Panc1 (cell line): ENCODE data around the gene CCNA2. TPM values are rescaled to one million over a fixed set of nuclear protein-coding genes. Genes with fewer than 3 reads are reported as not detected.

ENCODE experiments used
- ATAC-seq: fragments of 200-7000 bp; cut with Tn5 transposase; 2 replicates; pipeline ENCODE4 v1.9.1; 2020; ENCODE audit warnings: mild to moderate bottlenecking, moderate library complexity
- BruUV-seq: library from RNA; stranded (reverse); fragments of 400-500 nt; replicated peaks from 2 replicates; lab custom pipeline; 2021; lab: Mats Ljungman, UMichigan
- CTCF ChIA-PET: fragments of 300-600 bp; sonication (Branson Sonifier 250); formaldehyde crosslinking; loops from one replicate; lab custom pipeline; 2022; ENCODE audit warnings: antibody characterized with exemption; lab: Charles Lee
- POLR2A ChIA-PET: fragments of 300-600 bp; sonication (Branson Sonifier 250); formaldehyde crosslinking; loops from one replicate; lab custom pipeline; 2022; ENCODE audit warnings: antibody characterized with exemption; lab: Charles Lee
- DNase-seq: peaks from one replicate; pipeline ENCODE4 v3.0.0-alpha.2; 2010; ENCODE audit warnings: low read depth, low spot score
- H3K27ac ChIP-seq: 2 replicates; pipeline ENCODE4 v1.5.1; 2011; ENCODE audit warnings: mild to moderate bottlenecking, low read length, inconsistent platforms
- H3K27me3 ChIP-seq: fragments of 200-500 bp; sonication (Bioruptor generic); 2 replicates; pipeline ENCODE4 v1.6.0; 2014; ENCODE audit warnings: low read length, inconsistent platforms; ENCODE audit not compliant: control insufficient read depth, insufficient read depth
- H3K36me3 ChIP-seq: fragments of 200-500 bp; sonication (Bioruptor generic); 2 replicates; pipeline ENCODE4 v1.5.1; 2014; ENCODE audit warnings: inconsistent platforms, mild to moderate bottlenecking, low read length, moderate library complexity; ENCODE audit not compliant: control insufficient read depth, insufficient read depth
- H3K4me1 ChIP-seq: 2 replicates; pipeline ENCODE4 v1.5.1; 2011; ENCODE audit warnings: inconsistent platforms, mild to moderate bottlenecking, low read length, moderate library complexity; ENCODE audit not compliant: control insufficient read depth, insufficient read depth
- H3K4me3 ChIP-seq, 2 experiments: 2 replicates each; pipeline ENCODE4 v1.5.1; 2011 to 2012; ENCODE audit warnings: low read depth in 2 of 2, low read length in 2 of 2, mild to moderate bottlenecking in 2 of 2, inconsistent platforms in 1 of 2, moderate library complexity in 1 of 2
- H3K9me3 ChIP-seq: fragments of 200-500 bp; sonication (Bioruptor generic); 2 replicates; pipeline ENCODE4 v1.5.1; 2014; ENCODE audit warnings: low read depth, mild to moderate bottlenecking, inconsistent platforms, low read length, moderate library complexity; ENCODE audit not compliant: control insufficient read depth, insufficient read depth
- CTCF ChIP-seq: fragments of 450-650 bp; IDR thresholded peaks from 2 replicates; pipeline ENCODE4 v1.5.1; 2017; ENCODE audit warnings: mild to moderate bottlenecking
- POLR2AphosphoS5 ChIP-seq: IDR thresholded peaks from 2 replicates; pipeline ENCODE4 v1.6.1; 2012; ENCODE audit warnings: mild to moderate bottlenecking, low read depth, low read length, moderate library complexity
- REST ChIP-seq, 2 experiments: IDR thresholded peaks; 2 replicates each; pipeline ENCODE4 v1.6.1; 2011 to 2012; ENCODE audit warnings: low read depth in 2 of 2, control low read depth in 1 of 2, low read length in 1 of 2, mild to moderate bottlenecking in 1 of 2, moderate library complexity in 1 of 2; ENCODE audit not compliant: insufficient read depth in 1 of 2
- SIN3A ChIP-seq: IDR thresholded peaks from 2 replicates; pipeline ENCODE4 v1.6.1; 2012; ENCODE audit warnings: low read depth, mild to moderate bottlenecking, low read length, moderate library complexity, borderline replicate concordance; ENCODE audit not compliant: insufficient read depth
- TCF7L2 ChIP-seq: IDR thresholded peaks from 2 replicates; pipeline ENCODE4 v1.6.1; 2011; ENCODE audit warnings: mild to moderate bottlenecking, low read depth, low read length, inconsistent platforms
- in situ Hi-C: cut with HindIII; loops from 2 replicates; pipeline ENCODE4 v1.10.0; 2016; ENCODE audit warnings: low sequenced_read_pairs, low pct_unique_long_range_greater_than_20kb
- intact Hi-C: fragments of 100-400 bp; cut with micrococcal nuclease; formaldehyde crosslinking; loops from one replicate; pipeline ENCODE4 v1.10.0; 2022; ENCODE audit not compliant: unreplicated experiment
- total RNA-seq: library from RNA; stranded (reverse); gene quantifications from one replicate; pipeline ENCODE4 v1.2.1, GENCODE V29; 2021; ENCODE audit not compliant: unreplicated experiment

CCNA2 gene
- total RNA-seq, 1 experiment from 2014 or later, result 31.8 TPM

- Histone ChIP-seq H3K27ac (no peak overlapping the region), H3K27me3 (no peaks in the 10 kb centered on the region), H3K36me3 (peaks cover 26% of the 10 kb centered on the region), H3K9me3 (no peaks in the 10 kb centered on the region), H3K4me1 (no peaks in the 10 kb centered on the region), H3K4me3 (no peak overlapping the region)
- ATAC-seq, result no peak
- in situ Hi-C loops, result no loop called here
- DNase-seq, result no peak
- ChIA-PET CTCF (no interaction called here), POLR2A (interaction anchor here (0.6 to 0.7 kb wide), 2 partner anchors 97 to 575 kb away, joined by 6 to 7 read pairs; no protein-coding TSS in a partner anchor)
- intact Hi-C loops, result no loop called here
- BruUV-seq, result no TSS peak
- TF ChIP-seq SIN3A, result no peak
- TF ChIP-seq REST (IDR thresholded peaks at IDR 0.05; ENCODE audit: insufficient read depth in 1 of 2, low read depth in 2 of 2, low read length in 1 of 2), result no peak
- TF ChIP-seq TCF7L2, result no peak
- no peak for TF ChIP-seq POLR2AphosphoS5
Observed at GRCh38 chr4:121806411-121806810, 17.3 kb downstream of the CCNA2 start.

- TF ChIP-seq REST (IDR thresholded peaks at IDR 0.05; ENCODE audit: insufficient read depth in 1 of 2, low read depth in 2 of 2, low read length in 1 of 2) (no peak), SIN3A (no peak), POLR2AphosphoS5 (no peak), CTCF (no peak), TCF7L2 (no peak)
- Histone ChIP-seq H3K4me1 (no peaks in the 10 kb centered on the region; the same call in 1 of the 2 replicates), H3K4me3 (peak overlapping the region; percentile 71 to 84), H3K9me3 (no peaks in the 10 kb centered on the region), H3K27me3 (no peaks in the 10 kb centered on the region), H3K27ac (peak overlapping the region; percentile 98), H3K36me3 (peaks cover 12% of the 10 kb centered on the region)
- ATAC-seq (no peak), DNase-seq (no peak)
- ChIA-PET POLR2A (no interaction called here), CTCF (interaction anchor here (0.6 kb wide), 1 partner anchor 110 kb away, joined by 5 read pairs; no protein-coding TSS in a partner anchor)
- in situ Hi-C loops, result no loop called here
- intact Hi-C loops, result no loop called here
- no TSS peak for BruUV-seq
Observed at GRCh38 chr4:121801715-121802075, 22.0 kb downstream of the CCNA2 start.
